Transverse colon (tissue), 1 donor: ENCODE results near the gene SCGB1A1.

Experiments
- EP300 ChIP-seq: sonication (generic); formaldehyde crosslinking; IDR thresholded peaks from one replicate; pipeline ENCODE4 v1.6.1; 2017; ENCODE audit warnings: antibody characterized with exemption, low read depth
- POLR2A ChIP-seq: fragments of 450-650 bp; IDR thresholded peaks from one replicate; pipeline ENCODE4 v1.6.1; 2016; ENCODE audit warnings: antibody characterized with exemption, mild to moderate bottlenecking, moderate library complexity

DNA sequence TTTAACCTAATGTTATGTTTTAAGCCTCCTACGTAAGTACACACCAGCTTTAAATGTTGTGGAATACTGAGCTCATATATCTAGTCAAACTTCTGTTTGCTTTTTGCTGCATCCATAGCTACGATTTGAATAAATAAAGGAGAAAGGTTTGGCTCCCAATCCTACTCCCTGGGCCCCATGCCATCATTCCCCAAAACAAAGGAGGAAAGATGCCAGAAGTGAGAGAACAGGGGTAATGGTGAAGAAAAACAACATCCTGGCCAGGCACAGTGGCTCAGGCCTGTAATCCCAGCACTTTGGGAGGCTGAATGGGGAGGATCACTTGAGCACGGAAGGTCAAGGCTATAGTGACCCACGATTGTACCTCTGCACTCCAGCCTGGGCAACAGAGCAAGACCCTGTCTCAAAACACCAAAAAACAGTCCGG lies 26.5 kb downstream of the SCGB1A1 start:
- TF ChIP-seq EP300, result peak; percentile 48
- TF ChIP-seq POLR2A, result no peak
